Transverse colon (tissue), 4 donors: ENCODE measurements around the gene ERC2.

ENCODE experiments used
- CTCF ChIP-seq, 5 experiments: fragments of 200-600 bp in 3 of 5; fragments of 450-650 bp in 2 of 5; sonication (generic) in 3 of 5; IDR thresholded peaks; 1 replicate in 2 of 5; 2 replicates in 3 of 5; pipeline ENCODE4 v1.5.1; 2016 to 2017; ENCODE audit warnings: antibody characterized with exemption in 5 of 5, inconsistent platforms in 3 of 5, mild to moderate bottlenecking in 2 of 5, moderate library complexity in 1 of 5
- EP300 ChIP-seq: sonication (generic); formaldehyde crosslinking; IDR thresholded peaks from one replicate; pipeline ENCODE4 v1.6.1; 2017; ENCODE audit warnings: antibody characterized with exemption, low read depth
- POLR2A ChIP-seq: fragments of 450-650 bp; IDR thresholded peaks from one replicate; pipeline ENCODE4 v1.6.1; 2016; ENCODE audit warnings: antibody characterized with exemption, mild to moderate bottlenecking, moderate library complexity
- POLR2AphosphoS5 ChIP-seq, 3 donors: sonication (generic); formaldehyde crosslinking; IDR thresholded peaks; one replicate each; pipeline ENCODE4 v1.6.1; 2016; ENCODE audit warnings: antibody characterized with exemption in 3 of 3

DNA sequence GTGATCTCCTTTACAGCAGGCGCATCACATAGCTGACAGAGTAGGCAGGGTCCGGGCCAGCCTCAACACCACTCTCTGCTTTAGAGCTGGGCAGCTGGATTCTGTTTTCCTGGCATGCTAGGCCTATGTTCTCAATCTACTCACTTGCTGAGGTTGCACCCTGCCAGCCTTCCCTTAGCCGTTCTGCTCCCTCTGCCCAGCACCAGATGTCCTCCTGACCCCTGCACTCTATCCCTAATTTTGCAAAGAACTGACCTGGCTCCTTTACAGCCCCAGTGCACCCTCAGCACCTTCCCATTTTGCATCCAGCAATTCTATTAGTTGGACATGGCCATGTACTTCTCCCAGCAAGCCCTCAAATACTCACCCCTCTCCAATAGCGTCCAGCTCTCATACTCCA lies 609.5 kb downstream of the ERC2 start:
- no peak for TF ChIP-seq POLR2AphosphoS5 (IDR thresholded peaks at IDR 0.05)
- no peak for TF ChIP-seq CTCF (IDR thresholded peaks at IDR 0.05)
- no peak for TF ChIP-seq EP300
- no peak for TF ChIP-seq POLR2A
